Measurements from ENCODE around the gene ZFP36L2. TPM values are rescaled to one million over a fixed set of nuclear protein-coding genes. Genes with fewer than 3 reads are reported as not detected.

Gene ZFP36L2
- total and polyA plus RNA-seq, 2 donors (not counting 1 experiment from before 2014, with no cell fraction given) = 94.9 to 482 TPM

DNA sequence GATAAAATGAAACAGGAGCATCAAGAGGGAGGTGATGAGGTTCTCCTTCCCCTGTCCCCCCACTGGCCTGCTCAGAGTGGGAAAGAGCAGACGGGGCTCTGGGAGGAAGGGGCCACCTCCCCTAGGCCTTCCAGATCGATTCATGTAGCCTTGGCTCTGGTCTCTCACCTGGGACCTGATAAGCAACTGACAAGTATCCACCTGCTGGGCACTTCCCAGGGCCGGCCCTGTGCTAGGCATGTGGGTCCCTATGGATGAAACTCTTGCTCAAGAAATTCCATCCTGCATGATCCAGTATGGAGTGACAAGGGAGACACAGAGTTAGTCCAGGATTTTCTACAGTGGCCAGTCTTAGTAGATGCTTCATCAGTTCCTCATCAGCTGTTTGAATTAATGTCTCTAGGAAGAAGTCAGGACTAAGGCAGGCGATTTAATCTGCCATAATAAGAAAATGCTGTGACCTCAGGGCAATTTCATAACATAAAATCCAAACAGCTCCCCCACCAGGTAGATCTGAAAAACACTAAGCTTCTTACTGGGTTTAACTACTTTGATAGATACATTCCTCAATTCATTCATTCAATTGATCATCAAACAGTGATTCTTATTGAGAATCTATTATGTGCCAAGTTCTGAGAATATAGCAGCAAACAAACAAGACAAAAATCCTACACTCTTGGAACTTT is 44.7 kb upstream of the ZFP36L2 start:
- Histone ChIP-seq H3K36me3 (replicated peaks in 1 of 2; ENCODE audit: control extremely low read depth in 1 of 2, control insufficient read depth in 1 of 2, extremely low read depth in 1 of 2, insufficient read depth in 2 of 2, low read length in 1 of 2) (peaks cover 0 to 45% of the 10 kb centered on the region in 2 experiments), H3K79me2 (ENCODE audit: control insufficient read depth, insufficient read depth, low read length) (no peaks in the 10 kb centered on the region), H3K4me2 (replicated peaks; ENCODE audit: low read depth, low read length, poor library complexity, severe bottlenecking) (no peak overlapping the region), H3K9me3 (ENCODE audit: control extremely low read depth in 1 of 3, control insufficient read depth in 2 of 3, insufficient read depth in 1 of 3, low read length in 2 of 3) (no peaks in the 10 kb centered on the region), H2AFZ (ENCODE audit: insufficient read depth, low read depth, low read length, poor library complexity, severe bottlenecking) (no peak overlapping the region), H3K4me1 (ENCODE audit: control insufficient read depth in 2 of 2, insufficient read depth in 2 of 2, low read length in 2 of 2) (no peaks in the 10 kb centered on the region), H3K4me3 (ENCODE audit: control extremely low read depth in 1 of 5, extremely low read depth in 1 of 5, insufficient read depth in 1 of 5, low read depth in 2 of 5, low read length in 4 of 5) (no peak overlapping the region), H3K9ac (ENCODE audit: low read length) (no peak overlapping the region), H3K27me3 (replicated peaks in 1 of 4; ENCODE audit: control extremely low read depth in 1 of 4, control insufficient read depth in 3 of 4, insufficient read depth in 4 of 4, low read length in 3 of 4) (no peaks in the 10 kb centered on the region), H3K27ac (ENCODE audit: low read length in 2 of 2) (no peak overlapping the region), H4K20me1 (ENCODE audit: control insufficient read depth, insufficient read depth, low read length, poor library complexity, severe bottlenecking) (no peaks in the 10 kb centered on the region)
- DNase-seq = no peak
- Mint-ChIP-seq H3K27me3 (no peaks in the 10 kb centered on the region), H3K4me3 (no peak overlapping the region), H3K9me3 (ENCODE audit: insufficient read depth) (no peaks in the 10 kb centered on the region), H3K27ac (no peak overlapping the region), H3K4me1 (no peaks in the 10 kb centered on the region)
- ChIA-PET CTCF (interaction anchor here (0.6 to 0.7 kb wide), 2 partner anchors 298 to 1430 kb away, joined by 3 to 9 read pairs; no protein-coding TSS in a partner anchor), POLR2A (interaction anchor here (0.7 kb wide), 2 partner anchors 271 to 317 kb away, joined by 8 to 13 read pairs; no protein-coding TSS in a partner anchor)
- 89% methylated on average over 1 of the region's 4 CpGs for WGBS (ENCODE audit: insufficient coverage)
- intact Hi-C loops (cut with micrococcal nuclease) = no loop called here
- TF ChIP-seq CTCF (IDR thresholded peaks at IDR 0.05) = no peak
- no peak for TF ChIP-seq EZH2 (IDR thresholded peaks at IDR 0.05; ENCODE audit: borderline replicate concordance, insufficient read depth, low read depth, low read length, poor library complexity, severe bottlenecking)
- no peak for ATAC-seq (ENCODE audit: low read depth)

DNA sequence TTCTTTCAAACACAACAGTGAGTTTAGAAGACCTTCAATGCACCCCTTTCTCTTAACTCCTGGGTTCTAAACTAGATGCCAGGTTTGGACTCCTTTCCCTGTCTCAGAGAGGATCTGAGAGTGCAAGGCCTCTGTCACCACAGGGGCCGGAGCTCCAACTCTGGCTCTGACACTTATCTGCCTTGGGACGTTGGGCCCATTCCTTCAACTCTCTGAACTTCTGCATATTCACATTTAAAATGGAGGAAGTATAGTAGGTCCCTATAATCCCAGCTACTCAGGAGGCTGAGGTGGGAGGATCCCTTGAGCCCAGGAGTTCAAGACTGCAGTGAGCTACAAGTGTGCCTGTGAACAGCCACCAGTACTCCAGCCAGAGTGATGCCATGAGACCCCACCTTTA is 44.1 kb upstream of the ZFP36L2 start:
- POLR2A ChIA-PET = no interaction called here

More for the DNA sequence above, 44.1 kb upstream of the ZFP36L2 start:
- no peak overlapping the region for H3K9ac ChIP-seq (ENCODE audit: low read length)
- no peak overlapping the region for H3K4me3 ChIP-seq (ENCODE audit: control extremely low read depth in 1 of 5, extremely low read depth in 1 of 5, insufficient read depth in 1 of 5, low read depth in 2 of 5, low read length in 4 of 5)
- no peaks in the 10 kb centered on the region for H3K4me1 ChIP-seq (ENCODE audit: control insufficient read depth in 2 of 2, insufficient read depth in 2 of 2, low read length in 2 of 2)
- 100% methylated on average over 1 of the region's 2 CpGs for WGBS (ENCODE audit: insufficient coverage)
- H3K4me2 ChIP-seq (replicated peaks; ENCODE audit: low read depth, low read length, poor library complexity, severe bottlenecking) = no peak overlapping the region
- H3K4me3 Mint-ChIP-seq = no peak overlapping the region
- H4K20me1 ChIP-seq (ENCODE audit: control insufficient read depth, insufficient read depth, low read length, poor library complexity, severe bottlenecking) = no peaks in the 10 kb centered on the region
- no peaks in the 10 kb centered on the region for H3K27me3 ChIP-seq (replicated peaks in 1 of 4; ENCODE audit: control extremely low read depth in 1 of 4, control insufficient read depth in 3 of 4, insufficient read depth in 4 of 4, low read length in 3 of 4)
- intact Hi-C loops (cut with micrococcal nuclease) = no loop called here
- no peaks in the 10 kb centered on the region for H3K9me3 ChIP-seq (ENCODE audit: control extremely low read depth in 1 of 3, control insufficient read depth in 2 of 3, insufficient read depth in 1 of 3, low read length in 2 of 3)
- no peak overlapping the region for H3K27ac ChIP-seq (ENCODE audit: low read length in 2 of 2)
- no peaks in the 10 kb centered on the region for H3K79me2 ChIP-seq (ENCODE audit: control insufficient read depth, insufficient read depth, low read length)
- H3K36me3 ChIP-seq (replicated peaks in 1 of 2; ENCODE audit: control extremely low read depth in 1 of 2, control insufficient read depth in 1 of 2, extremely low read depth in 1 of 2, insufficient read depth in 2 of 2, low read length in 1 of 2) = peaks cover 0 to 39% of the 10 kb centered on the region in 2 experiments
- no peaks in the 10 kb centered on the region for H3K27me3 Mint-ChIP-seq
- TF ChIP-seq EZH2 (IDR thresholded peaks at IDR 0.05; ENCODE audit: borderline replicate concordance, insufficient read depth, low read depth, low read length, poor library complexity, severe bottlenecking) (no peak), CTCF (IDR thresholded peaks at IDR 0.05) (no peak)
- no peak overlapping the region for H2AFZ ChIP-seq (ENCODE audit: insufficient read depth, low read depth, low read length, poor library complexity, severe bottlenecking)
- CTCF ChIA-PET = no interaction called here
- ATAC-seq (ENCODE audit: low read depth) = no peak
- no peaks in the 10 kb centered on the region for H3K9me3 Mint-ChIP-seq (ENCODE audit: insufficient read depth)
- no peaks in the 10 kb centered on the region for H3K4me1 Mint-ChIP-seq
- H3K27ac Mint-ChIP-seq = no peak overlapping the region
- DNase-seq = no peak
